NCI-H510A (cell line): ENCODE measurements around the gene VCL.

Experiments
- DNase-seq: peaks from one replicate; lab custom pipeline; 2025; lab: John Stamatoyannopoulos, UW

Gene VCL

GRCh38 chr10:74151879-74152722 is 154.2 kb downstream of the VCL start:
- DNase-seq, result no peak

- DNase-seq, result no peak
These were observed 155.2 kb downstream of the VCL start for GRCh38 chr10:74153123-74153522.

- no peak for DNase-seq
These were observed 155.8 kb downstream of the VCL start for GRCh38 chr10:74153676-74154075.

- no peak for DNase-seq
These were observed 159.0 kb downstream of the VCL start for GRCh38 chr10:74156919-74157289.

GRCh38 chr10:74160013-74160412 is 162.1 kb downstream of the VCL start:
- no peak for DNase-seq

- no peak for DNase-seq
These were observed 165.6 kb downstream of the VCL start for GRCh38 chr10:74163319-74164068.

- no peak for DNase-seq
These were observed 167.0 kb downstream of the VCL start for GRCh38 chr10:74164716-74165529.

GRCh38 chr10:74165530-74165901 is 167.6 kb downstream of the VCL start:
- no peak for DNase-seq

GRCh38 chr10:74167443-74167842 is 169.5 kb downstream of the VCL start:
- DNase-seq, result no peak
